HG03342 (cell line): ENCODE data around the gene SEMA3F.

Source experiments
- ATAC-seq: cut with Tn5 transposase; IDR thresholded peaks from one replicate; pipeline ENCODE4 v1.9.1; 2021; ENCODE audit warnings: mild to moderate bottlenecking, moderate library complexity; ENCODE audit not compliant: unreplicated experiment

SEMA3F gene

DNA sequence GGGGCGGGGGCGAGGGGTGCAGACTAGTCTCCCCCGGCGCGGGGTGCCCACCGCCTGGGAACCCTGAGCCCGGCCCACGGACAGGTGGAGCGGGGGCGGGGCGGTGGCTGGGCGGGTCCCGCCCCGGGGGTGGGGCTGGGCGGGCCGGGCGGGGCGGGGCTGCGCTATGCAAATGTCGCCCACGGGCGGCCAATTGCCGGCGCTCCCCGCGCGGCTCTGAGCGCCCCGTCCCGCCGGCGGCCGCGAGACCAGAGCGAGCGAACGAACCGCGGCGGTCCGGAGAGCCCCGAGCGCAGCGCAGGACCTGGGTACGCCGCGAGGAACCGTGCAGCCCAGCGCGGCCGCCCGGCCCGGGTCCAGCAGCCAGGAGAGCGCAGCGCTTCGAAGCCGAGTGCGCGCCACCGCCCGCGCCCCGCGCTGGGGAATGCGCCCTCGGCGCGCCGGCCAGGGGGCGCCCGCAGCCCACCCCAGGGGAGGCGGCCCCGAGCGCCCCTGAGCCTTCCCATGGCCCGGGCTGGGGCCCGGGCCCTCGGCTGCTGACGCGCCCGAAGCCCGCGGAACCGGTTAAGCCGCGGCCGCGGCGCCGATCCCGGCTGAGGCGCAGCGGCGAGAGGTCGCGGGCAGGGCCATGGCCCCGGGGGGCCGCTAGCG, at the start of gene SEMA3F:
Gene SEMA3F (plus strand): TSS at position 485 of the 651 bp plus-strand sequence. CDS start 4,299 bp downstream, outside the sequence.
- ATAC-seq, result peak; percentile 69

DNA sequence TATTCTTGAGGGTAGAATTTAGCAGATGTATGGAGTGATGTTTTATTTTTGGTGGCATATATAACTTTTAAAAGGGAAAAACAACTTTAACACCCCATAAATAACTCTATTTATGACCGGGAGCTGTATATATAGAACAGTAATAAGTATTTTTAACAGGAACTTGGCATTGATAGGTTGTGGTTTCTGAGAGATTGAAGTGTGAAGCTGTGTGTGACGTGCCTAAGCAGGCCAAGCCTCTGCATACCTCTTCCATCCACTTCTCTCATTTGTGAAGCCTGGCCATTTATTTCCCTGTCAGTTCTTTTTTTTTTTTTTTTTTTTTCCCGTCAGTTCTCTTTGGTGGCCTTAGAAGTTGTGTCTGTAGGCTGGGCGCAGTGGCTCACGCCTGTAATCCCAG, 43.4 kb upstream of the SEMA3F start:
- ATAC-seq, result no peak

DNA sequence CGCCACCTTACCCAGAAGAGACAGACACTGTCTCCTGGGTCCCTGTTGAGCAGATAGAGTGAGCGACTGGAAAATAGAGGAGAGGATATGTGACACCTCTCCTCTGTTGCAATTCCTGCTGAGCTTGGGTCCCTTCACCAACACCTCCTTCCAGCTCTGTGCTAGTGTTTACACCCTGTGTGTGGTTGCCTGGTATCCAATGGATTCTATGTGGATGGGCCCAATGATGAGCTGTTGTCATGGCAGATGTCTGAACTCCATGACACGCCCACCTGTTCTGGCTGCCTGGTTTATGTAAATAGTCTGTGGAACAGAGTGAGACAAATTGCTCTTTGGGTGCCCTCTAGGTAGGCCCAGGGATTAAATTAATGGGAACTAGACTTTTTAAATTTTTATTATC, 42.7 kb upstream of the SEMA3F start:
- no peak for ATAC-seq

DNA sequence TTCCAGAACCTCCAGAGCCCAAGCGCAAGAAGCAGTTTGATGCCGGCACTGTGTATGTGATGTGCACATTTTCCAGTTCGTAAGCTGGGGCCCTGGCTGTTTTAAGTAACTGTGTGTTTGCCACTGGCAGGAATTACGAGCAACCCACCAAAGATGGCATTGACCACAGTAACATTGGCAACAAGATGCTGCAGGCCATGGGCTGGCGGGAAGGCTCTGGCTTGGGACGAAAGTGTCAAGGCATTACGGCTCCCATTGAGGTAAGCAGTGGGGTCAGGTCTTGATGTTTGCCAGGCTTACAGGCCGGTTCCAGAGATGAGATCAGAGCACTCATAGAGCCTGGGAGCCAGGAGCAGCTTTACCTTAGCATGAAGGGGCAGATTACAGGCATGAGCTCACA, 38.0 kb upstream of the SEMA3F start:
- ATAC-seq, result no peak

DNA sequence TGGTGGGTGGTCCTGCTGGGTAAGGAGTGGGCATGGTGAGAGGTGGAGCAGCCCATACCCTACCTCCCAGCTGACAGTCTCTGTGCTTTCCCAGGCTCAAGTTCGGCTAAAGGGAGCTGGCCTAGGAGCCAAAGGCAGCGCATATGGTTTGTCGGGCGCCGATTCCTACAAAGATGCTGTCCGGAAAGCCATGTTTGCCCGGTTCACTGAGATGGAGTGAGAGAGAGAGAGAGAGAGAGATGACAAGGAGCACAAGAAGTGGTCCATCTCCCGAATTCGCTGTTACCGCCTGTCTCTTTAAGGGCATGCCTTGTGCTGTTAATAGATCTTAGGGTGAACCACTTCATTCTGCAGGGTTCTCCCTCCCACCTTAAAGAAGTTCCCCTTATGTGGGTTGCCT, 36.9 kb upstream of the SEMA3F start:
- ATAC-seq, result no peak

DNA sequence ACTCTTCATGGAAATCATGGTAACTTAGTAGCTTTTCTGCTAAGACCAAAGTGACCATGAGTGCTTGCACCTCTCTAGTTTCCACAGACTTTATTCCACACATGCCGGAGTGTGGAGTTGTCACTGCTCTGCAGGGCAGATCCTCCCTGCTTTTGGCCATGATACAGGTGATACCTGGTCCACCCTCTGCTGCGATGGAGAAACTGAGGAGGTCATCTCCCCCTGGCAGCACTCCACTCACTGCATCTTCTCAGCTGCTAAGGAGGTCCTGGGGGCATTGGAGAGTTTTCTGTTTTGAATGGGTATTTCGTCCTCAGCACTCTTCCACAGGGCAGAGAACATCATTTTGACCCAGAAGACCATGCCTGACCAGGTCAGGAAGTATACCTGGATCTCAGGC, 35.3 kb upstream of the SEMA3F start:
- no peak for ATAC-seq

DNA sequence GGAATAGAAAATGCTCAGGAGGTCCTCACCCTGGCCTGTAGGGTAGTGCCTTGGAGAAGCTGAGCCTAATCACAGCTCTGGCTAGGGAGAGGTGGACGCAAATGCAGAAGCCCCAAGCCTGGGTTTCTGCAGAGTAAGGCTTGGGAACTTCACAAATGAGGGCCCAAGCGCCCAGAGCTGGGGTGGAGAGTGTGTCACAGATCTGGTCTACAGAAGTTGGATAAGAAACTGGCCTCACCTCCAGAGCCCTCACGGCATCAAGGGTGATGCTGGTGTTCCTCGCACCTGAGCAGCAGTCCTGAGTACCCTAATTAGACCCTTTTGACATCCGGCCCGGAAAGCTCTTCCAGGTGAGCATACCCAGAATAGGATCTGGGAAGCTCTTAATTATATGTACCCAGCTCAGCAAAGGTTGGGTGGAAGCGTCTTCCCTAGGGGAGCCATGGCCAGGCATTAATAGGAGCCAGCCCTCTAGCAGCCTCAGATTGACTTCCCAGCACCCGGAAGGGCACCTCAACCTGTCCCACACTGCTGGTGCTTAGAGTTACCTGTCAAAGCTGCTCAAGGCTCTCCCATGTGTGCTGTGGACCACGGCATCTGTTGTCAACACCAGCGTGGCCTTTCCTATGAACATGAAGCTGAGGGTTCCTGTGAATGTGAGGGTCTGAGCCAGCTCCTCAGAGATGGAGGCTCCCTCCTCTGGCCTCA, 34.6 kb upstream of the SEMA3F start:
- ATAC-seq, result no peak

DNA sequence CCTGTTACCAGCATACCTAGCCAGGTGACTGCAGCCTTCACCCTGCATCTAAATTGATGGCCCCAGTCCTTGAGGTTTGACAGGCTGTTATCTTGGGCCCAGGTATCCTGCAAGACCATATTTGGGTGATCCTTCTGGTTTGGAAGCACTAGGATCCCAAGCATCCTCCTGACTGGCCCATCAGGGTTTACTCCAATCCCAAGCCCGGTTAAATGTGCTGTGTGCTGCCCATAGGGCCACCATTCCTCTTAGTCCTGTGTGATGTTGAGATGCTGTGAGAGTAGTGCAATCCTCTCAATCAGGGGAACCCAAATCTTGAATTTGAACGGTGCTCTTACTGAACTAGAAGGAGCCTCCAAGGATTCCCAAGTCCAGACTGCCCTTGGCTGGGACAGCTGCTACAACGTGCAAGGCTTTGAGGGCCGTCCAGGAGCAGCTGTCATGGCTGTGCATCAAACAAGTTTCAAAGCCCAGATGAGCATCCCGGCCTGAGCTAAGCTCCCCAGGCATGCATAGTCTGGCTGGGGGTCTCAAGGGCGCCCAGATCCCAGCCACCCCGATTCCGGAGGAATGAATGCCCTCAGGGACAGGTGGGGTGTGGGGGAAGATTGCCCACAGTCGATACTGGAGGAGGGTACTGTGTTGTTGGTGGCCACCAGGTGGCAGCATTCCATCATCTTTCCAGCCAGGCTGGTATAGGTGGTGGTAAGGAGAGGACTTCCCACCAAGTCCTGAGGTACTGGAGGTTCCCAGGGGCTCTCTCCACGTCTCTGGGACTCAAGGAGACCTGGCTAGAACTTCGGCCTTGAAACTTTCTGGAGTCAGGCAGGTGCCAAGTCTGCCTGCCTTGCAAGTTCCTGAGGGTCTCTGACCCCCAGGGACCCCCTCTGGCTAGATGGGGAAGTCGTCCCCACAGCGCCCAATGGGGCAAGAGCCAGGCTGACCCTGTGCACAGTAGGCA, 33.8 kb upstream of the SEMA3F start:
- ATAC-seq, result peak; percentile 70

DNA sequence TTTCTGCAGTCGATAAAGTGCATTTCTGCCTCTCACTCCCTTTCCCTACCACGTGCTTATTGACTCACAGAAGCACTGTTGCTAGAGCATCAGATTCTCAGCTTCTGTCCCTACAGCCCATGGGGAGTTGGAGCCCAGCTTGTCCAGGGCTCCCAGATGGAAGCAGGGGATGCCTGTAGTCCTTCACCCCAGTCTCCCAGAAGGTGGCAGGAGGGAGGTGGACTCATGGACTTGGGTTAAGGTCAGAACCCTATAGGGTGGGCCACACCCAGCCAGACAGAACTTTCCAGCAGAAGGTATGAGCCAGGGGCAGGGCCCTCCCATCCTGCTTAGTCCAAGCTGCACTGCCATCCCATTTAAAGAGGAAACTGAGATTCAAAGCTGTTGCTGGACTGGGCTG, 33.1 kb upstream of the SEMA3F start:
- ATAC-seq, result no peak

DNA sequence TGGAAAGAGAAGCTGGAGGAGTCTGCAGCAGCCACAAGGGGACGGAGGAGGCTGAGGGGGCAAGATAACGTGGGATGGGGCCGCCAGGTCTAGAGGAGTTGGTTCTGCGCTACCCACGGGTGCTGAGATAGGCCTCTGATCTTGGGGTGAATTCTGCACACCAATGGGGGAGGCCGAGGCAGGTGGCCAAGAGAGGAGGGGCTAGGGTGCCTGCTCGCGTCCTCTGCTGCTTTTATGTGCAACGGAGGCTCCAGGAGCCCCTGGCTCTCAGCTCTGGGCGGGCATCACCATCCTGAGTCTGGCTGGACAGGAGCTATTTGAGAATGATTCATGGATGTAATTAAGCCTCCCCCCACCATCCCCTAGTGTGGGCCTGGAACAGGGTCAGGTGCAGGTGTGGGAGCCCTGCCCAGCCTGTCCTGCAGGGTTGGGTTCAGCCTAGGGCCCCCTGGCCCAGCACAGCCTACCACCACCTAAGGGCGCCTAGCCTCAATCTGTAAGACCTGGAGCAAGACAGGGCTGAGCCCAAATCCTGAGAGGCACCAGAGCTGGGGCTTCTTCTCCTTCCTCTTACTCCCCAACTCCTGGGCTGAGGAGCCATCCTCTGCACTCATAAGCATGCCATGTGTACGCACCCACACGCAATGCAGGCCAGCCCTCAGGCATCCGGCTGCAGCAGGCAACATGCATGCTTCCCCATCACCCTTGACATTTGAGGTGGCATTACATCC, 32.3 kb upstream of the SEMA3F start:
- no peak for ATAC-seq

DNA sequence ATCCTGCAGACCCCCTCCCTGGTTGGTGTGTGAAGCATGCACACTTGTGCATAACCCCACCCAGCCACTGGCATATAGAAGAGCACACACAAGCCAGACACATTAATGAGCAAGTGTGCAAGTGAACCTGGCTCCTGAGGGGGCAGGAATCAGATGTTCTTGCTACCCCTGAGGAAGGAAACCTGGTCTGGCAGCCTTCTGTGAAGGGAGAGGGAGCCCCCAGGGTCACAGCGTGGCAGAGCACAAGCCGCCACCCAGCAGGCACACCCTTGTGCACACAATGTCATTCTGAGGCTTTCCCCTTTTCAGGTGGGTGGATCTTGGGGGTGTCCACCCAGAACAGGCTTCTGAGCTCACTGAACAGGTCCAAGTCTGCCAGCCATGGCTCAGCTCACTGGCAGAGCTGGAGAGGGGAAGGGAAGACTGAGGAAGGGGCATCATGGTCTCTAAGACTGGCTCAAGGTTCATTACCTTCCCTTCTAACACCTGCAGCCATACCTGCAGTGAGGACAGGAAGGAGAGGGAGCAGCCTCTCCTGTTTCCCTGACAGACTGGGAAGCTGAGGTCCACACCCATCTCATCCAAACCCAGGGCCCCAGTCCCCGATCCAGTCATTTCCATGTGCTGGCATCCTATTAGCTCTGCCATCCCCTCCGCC, 31.6 kb upstream of the SEMA3F start:
- no peak for ATAC-seq

DNA sequence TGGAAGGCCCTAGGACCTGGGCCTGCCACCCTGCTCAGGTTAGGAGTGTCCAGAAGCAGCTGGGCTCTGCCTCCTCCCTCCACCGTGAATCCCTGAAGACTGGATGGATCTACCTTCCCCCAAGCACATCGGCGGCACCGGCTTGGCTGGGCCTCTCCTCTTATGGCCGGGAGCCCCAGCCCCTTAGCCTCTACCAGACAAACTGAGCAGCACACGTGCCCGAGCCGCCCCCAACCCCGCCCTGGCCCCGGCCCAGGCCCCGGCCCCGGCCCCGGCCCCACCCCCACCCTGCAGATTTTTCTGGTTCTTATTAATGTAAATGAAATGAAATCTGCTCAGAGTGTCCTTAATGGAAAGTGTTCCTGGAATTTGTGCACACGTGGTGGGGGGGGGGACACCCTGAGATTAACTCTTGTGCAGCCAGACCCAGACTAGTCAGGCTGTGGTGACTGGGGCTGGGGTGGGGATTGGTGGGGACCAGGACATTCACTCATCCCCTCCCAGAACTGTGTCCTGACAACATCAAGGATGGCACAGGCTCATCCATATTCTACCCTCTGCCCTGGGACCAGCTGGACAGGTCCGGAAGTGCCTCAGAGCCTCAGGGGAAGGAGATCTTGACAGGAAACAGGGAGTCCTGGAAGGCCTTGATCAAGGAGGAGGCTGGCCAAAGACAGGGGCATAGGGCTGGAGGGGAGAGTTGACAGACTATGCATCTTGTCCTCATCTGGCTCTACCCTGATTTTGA, 30.9 kb upstream of the SEMA3F start:
- ATAC-seq, result no peak

DNA sequence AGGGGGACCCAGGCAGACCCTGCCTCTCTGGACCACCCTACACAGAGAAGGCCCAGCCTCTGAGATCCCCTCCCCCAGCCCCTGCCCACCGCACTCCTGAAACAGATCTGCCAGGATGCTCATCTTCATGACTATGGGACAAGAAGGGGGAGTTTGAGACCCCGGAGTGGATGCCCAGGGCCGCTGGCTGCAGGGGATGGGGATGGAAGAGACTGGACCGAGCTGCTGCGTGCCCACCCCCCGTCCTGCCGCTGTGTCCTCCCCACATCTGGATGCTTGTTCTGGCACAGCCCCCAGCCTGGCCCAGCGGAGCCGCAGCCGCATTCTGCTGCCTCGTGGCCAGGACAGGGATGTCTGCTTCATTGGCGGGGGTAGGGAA, 30.3 kb upstream of the SEMA3F start:
- ATAC-seq, result no peak

DNA sequence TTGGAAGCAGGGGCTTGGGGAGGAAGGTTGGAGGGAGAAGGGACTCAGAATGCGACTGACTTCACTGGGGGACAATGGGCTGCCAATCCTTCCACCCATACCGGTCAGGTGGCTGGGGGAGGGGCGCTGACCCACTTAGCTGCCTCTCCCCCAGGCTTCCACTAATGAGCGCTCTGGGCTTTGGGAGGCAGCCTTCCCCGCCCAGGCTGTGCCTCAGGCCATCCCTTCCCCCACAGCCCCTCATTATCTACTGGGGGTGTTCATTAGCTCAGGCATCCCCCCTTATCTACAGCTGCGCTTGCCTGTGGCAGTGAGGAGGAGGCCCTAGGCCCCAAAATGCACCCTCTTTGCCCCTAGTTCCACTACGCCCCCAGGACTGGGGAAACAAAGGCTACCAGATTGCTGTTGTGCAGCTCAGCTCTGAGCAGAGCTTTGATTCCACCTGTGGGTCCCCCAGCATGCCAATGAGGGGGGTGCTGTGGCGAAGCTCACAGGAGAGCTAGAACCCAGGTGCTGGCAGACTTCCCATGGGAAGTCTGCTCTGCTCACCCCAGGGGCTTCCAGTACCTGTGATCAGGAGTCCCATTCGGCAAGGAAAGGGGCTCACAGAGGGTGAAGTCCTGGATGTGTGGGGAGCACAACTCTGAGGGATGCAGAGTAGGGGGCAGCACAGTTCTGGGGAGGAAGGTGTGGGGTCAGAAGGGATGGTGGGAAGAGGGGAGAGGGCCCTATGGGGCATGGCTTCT, 29.4 kb upstream of the SEMA3F start:
- no peak for ATAC-seq

DNA sequence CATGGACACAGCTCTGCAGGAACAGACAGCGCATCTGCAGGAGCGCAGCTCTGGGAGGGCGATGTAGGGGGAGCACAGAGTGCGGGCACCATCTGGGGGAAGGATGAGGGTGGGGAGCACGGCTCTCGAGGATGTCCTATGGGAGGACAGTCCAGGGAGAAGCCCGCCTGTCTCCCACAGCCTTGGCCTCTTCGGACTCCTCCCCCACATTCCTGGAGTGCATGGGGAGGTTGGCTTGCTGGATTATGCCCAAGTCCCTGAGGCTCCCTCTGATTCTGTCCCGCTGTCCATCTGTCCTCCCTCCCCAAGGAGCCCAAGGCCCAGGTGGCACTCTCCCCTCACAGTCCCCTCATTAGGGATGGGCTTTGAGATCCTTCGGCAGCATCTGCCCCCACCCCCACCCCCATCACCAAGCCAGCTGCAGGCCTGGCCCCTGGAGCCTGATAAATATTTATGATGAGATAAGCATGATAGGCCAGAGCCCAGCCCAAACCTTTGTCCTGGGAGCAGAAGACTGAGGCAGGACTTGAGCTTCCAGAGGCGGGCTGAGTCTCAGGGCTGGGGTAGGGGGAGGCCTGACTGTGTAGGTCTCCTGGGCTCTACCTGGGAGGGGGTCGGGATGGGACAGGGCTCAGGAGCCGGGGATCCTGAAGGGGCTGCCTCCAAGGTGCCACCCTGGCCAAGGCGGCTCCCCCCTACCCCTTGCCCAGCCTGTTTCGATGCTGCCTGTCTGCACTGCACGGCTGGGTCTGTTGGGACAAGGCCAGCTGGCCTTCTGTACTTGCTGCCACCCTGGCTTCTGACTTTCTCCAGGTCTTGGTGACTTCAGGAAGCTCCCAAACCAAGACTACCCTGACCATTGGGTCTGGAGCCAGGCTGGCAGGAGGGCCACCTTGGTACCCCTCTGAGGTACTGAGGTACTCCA, 28.6 kb upstream of the SEMA3F start:
- no peak for ATAC-seq

DNA sequence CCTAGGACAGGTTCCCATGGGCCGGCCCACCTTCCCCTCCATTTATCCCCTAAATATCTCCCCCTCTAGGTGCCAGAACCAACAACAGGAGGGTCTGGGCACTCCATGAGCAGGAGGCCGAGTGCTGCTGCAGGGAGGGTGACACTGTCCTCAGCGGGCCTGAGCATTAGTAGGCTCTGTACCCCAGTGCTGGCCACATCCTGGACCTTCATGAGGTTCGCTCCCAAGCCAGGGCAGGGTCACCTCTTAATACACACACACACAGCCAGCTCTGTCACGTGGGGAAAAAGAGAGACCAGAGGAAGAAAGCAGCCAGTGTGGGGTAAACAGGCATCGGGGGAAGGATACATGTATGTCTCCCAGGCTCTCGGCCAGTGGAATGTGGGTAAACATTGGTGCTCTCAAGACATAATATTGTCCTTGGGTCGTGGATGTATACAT, 27.9 kb upstream of the SEMA3F start:
- no peak for ATAC-seq

DNA sequence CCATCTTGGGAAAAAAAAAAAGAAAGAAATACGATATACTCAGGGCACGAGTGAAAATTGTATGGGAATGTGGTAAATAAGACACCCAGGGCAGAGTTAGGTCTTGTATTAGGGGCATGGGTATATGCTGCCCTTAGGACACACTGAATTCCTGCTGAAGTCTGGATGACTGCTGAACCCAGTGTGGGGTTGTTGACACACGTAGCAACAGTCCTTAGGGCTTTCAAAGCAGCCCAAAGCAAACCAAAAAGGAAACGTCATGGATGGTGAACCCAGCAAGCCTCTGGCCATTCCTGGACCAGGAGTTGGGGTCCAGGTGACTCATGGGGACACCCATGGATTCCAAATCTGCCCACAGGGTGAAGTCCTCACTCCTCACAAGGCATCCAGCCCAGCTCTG, 27.1 kb upstream of the SEMA3F start:
- no peak for ATAC-seq

DNA sequence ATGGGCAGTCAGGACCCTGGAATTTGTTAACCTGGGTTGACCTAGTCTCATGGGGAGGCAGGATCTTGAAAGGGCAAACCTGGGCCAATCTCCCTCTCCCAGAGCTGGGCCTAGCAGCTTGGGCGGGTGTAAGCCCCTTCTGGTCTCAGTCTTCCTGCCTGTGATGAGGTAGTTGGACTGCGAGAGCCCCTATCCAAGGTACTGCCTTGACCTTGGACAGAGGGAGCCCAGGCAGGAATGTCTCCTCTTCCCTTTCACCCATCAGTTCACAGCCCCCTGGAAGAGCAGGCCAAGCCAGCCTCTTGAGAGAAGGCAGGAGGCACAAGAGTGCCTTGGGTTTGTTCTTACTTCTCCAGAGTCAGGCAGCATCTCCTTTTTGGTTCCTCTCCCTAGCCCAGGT, 24.7 kb upstream of the SEMA3F start:
- no peak for ATAC-seq
